ENCODE results near the gene RBMS1.

The RBMS1 gene

DNA sequence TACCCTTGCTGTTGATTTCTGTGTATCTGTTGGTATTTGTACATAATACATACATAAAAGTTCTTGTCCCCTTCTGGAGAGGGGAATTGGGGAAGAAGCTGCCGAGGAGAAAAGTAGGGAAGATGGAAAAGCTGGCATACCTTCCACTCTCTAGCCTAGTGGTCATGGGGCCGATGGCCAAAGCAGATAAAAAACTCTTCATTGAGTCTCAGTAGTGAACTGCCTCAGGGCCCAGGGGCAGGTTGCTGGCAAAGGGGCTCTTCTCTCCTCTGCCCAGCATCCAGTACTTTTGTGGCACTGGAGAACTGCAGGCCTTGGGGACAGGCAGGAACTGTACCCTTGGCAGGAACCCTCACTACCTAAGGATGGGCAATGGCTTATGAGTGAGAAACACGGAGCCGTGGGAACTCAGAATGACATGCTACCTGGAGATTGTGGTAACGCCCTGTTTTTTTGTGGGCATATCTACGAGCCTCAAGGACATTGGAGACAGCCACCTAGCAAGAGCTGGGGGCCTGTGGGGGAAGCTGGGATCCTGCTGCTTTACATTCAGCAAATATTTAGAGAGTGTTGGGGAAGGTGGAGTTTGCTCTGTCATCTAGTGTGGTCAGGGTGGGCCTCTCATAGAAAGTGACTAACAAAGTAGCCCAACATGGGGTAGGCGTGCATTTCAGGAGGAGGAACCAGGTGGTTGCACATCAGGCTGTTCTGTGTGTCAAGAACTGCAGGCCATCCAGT is 270.9 kb downstream of the RBMS1 start:
- H3K4me1 ChIP-seq (ENCODE audit: low read length): peaks cover 12% of the 10 kb centered on the region
- H3K27ac ChIP-seq (ENCODE audit: low read length): no peak overlapping the region
- H3K27me3 ChIP-seq (replicated peaks; ENCODE audit: insufficient read depth, low read length): no peaks in the 10 kb centered on the region
- no peak overlapping the region for H3K4me2 ChIP-seq (ENCODE audit: low read depth, low read length)
- H3K4me3 ChIP-seq (ENCODE audit: low read length): no peak overlapping the region
- no peaks in the 10 kb centered on the region for H3F3A ChIP-seq (ENCODE audit: insufficient read depth, low read length)
- H4K20me1 ChIP-seq (ENCODE audit: insufficient read depth, low read length): no peaks in the 10 kb centered on the region
- H3K9ac ChIP-seq (ENCODE audit: low read length): no peak overlapping the region
- H3K9me3 ChIP-seq (replicated peaks; ENCODE audit: insufficient read depth, low read length): no peaks in the 10 kb centered on the region
- TF ChIP-seq EZH2phosphoT487 (IDR thresholded peaks at IDR 0.05; ENCODE audit: low read length) (no peak), EZH2 (optimal IDR thresholded peaks at IDR 0.05; ENCODE audit: low read depth, low read length) (no peak)
- TF ChIP-seq, protein P1, sequence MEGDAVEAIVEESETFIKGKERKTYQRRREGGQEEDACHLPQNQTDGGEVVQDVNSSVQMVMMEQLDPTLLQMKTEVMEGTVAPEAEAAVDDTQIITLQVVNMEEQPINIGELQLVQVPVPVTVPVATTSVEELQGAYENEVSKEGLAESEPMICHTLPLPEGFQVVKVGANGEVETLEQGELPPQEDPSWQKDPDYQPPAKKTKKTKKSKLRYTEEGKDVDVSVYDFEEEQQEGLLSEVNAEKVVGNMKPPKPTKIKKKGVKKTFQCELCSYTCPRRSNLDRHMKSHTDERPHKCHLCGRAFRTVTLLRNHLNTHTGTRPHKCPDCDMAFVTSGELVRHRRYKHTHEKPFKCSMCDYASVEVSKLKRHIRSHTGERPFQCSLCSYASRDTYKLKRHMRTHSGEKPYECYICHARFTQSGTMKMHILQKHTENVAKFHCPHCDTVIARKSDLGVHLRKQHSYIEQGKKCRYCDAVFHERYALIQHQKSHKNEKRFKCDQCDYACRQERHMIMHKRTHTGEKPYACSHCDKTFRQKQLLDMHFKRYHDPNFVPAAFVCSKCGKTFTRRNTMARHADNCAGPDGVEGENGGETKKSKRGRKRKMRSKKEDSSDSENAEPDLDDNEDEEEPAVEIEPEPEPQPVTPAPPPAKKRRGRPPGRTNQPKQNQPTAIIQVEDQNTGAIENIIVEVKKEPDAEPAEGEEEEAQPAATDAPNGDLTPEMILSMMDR (IDR thresholded peaks at IDR 0.05; ENCODE audit: low read length): no peak
- H3K9me2 ChIP-seq (replicated peaks; ENCODE audit: insufficient read depth, low read length): no peaks in the 10 kb centered on the region
- DNase-seq: no peak
- no peaks in the 10 kb centered on the region for H3K79me2 ChIP-seq (ENCODE audit: low read length)
- no peak overlapping the region for H2AFZ ChIP-seq (ENCODE audit: low read length)
- H3K36me3 ChIP-seq (replicated peaks; ENCODE audit: insufficient read depth, low read length): no peaks in the 10 kb centered on the region

Measured in MM.1S (cell line).